Parathyroid adenoma (tissue), 2 donors: ENCODE data around the gene C2orf69.
"Not testable (repeated sequence)": the region's sequence is repeated elsewhere in the genome, so short reads cannot be mapped to it uniquely, and the experiment has no call there.

Experiments used
- H2AFZ ChIP-seq: fragments of 300-600 bp; sonication (generic); one replicate; pipeline ENCODE4 v1.7.0; 2017; ENCODE audit warnings: antibody characterized with exemption, mild to moderate bottlenecking
- H3K27ac ChIP-seq: fragments of 300-600 bp; sonication (generic); one replicate; pipeline ENCODE4 v1.7.0; 2017
- H3K27me3 ChIP-seq: fragments of 300-600 bp; sonication (generic); one replicate; pipeline ENCODE4 v1.7.0; 2017; ENCODE audit warnings: low read length; ENCODE audit not compliant: control insufficient read depth, insufficient read depth
- H3K36me3 ChIP-seq: fragments of 300-600 bp; sonication (generic); one replicate; pipeline ENCODE4 v1.7.0; 2017; ENCODE audit warnings: low read length; ENCODE audit not compliant: control insufficient read depth, insufficient read depth
- H3K4me1 ChIP-seq: fragments of 300-600 bp; sonication (generic); one replicate; pipeline ENCODE4 v1.7.0; 2017; ENCODE audit warnings: control low read depth
- H3K4me2 ChIP-seq: fragments of 300-600 bp; sonication (generic); one replicate; pipeline ENCODE4 v1.7.0; 2017; ENCODE audit warnings: low read length
- H3K4me3 ChIP-seq: fragments of 300-600 bp; sonication (generic); one replicate; pipeline ENCODE4 v1.7.0; 2017; ENCODE audit warnings: low read depth, low read length
- H3K79me2 ChIP-seq: fragments of 300-600 bp; sonication (generic); one replicate; pipeline ENCODE4 v1.7.0; 2017; ENCODE audit warnings: control low read depth
- H3K9ac ChIP-seq: fragments of 300-600 bp; sonication (generic); one replicate; pipeline ENCODE4 v1.7.0; 2017; ENCODE audit warnings: mild to moderate bottlenecking
- H3K9me3 ChIP-seq: fragments of 300-600 bp; sonication (generic); one replicate; pipeline ENCODE4 v1.7.0; 2017; ENCODE audit warnings: low read length; ENCODE audit not compliant: control insufficient read depth
- TF ChIP-seq, protein P1 (sequence below): fragments of 300-600 bp; sonication (generic); IDR thresholded peaks from one replicate; pipeline ENCODE4 v1.7.0; 2017; ENCODE audit warnings: antibody characterized with exemption, mild to moderate bottlenecking
- donor health status: primary hyperparathyroidism.

Gene C2orf69

GRCh38 chr2:199911877-199912161 is 726 bp downstream of the C2orf69 start:
- TF ChIP-seq, protein P1, sequence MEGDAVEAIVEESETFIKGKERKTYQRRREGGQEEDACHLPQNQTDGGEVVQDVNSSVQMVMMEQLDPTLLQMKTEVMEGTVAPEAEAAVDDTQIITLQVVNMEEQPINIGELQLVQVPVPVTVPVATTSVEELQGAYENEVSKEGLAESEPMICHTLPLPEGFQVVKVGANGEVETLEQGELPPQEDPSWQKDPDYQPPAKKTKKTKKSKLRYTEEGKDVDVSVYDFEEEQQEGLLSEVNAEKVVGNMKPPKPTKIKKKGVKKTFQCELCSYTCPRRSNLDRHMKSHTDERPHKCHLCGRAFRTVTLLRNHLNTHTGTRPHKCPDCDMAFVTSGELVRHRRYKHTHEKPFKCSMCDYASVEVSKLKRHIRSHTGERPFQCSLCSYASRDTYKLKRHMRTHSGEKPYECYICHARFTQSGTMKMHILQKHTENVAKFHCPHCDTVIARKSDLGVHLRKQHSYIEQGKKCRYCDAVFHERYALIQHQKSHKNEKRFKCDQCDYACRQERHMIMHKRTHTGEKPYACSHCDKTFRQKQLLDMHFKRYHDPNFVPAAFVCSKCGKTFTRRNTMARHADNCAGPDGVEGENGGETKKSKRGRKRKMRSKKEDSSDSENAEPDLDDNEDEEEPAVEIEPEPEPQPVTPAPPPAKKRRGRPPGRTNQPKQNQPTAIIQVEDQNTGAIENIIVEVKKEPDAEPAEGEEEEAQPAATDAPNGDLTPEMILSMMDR, result no peak
- H3K79me2 ChIP-seq, result peaks cover 21% of the 10 kb centered on the region
- H3K9ac ChIP-seq, result peak overlapping the region; percentile 70

DNA sequence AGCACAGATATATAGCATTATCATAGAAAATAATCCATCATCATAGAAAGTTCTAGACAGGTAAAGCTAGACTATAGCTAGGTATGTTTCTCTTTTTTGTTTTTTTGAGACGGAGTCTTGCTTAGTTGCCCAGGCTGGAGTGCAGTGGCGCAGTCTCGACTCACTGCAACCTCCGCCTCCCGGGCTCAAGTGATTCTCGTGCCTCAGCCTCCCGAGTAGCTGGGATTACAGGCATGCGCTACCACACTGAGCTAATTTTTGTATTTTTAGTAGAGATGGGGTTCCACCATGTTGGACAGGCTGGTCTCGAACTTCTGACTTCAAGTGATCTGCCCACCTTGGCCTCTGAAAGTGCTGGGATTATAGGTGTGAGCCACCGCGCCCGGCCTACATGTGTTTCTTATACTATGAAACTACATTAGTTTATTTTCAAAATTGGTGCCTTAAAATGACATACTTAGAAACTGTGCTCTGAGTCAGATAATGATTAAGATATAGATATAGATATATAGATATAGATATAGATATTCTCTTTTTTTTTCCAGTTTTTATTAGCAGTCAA is 1.5 kb downstream of the C2orf69 start:
- H3K27ac ChIP-seq, H3K4me3 ChIP-seq, H3K27me3 ChIP-seq, H3K9me3 ChIP-seq, H3K36me3 ChIP-seq, H2AFZ ChIP-seq, H3K9ac ChIP-seq: not testable (repeated sequence)
- peaks cover 16% of the 10 kb centered on the region for H3K4me1 ChIP-seq
- peaks cover 27% of the 10 kb centered on the region for H3K79me2 ChIP-seq
- H3K4me2 ChIP-seq, result peak overlapping the region; percentile 97

More at GRCh38 chr2:199911877-199912161, 726 bp downstream of the C2orf69 start:
- Histone ChIP-seq H3K9me3 (no peaks in the 10 kb centered on the region), H3K4me3 (peak overlapping the region; percentile 96), H3K27me3 (no peaks in the 10 kb centered on the region), H3K4me2 (peak overlapping the region; percentile 97), H2AFZ (peak overlapping the region; percentile 96), H3K4me1 (peaks cover 16% of the 10 kb centered on the region), H3K36me3 (no peaks in the 10 kb centered on the region), H3K27ac (peak overlapping the region; percentile 92)

DNA sequence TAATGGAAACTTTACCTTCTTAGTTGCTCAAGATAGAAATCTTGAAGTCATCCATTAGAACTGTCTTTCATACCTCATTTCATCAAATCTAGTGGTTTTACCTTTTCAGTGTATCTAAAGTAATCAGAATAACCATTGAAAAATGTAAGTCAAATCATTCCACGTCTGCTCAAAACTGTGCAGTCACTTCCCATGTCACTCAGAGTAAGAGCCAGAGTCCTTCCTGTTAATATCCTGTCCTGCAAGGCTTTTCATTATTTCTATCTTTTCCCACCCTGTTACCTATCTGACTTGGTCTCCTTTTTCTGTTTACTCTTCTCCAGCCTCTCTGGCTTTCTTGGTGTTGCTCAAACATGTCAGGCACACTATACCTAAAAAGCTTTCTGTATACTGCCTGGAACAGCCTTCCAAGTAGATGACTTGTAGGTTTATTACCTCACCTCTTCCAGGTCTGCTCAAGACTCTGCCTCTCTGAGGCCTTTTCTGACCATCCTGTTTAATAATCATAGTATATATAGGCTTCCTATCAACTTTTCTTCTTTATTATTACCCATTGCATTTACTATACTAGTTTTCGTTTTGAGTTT is 3.4 kb downstream of the C2orf69 start:
- no peaks in the 10 kb centered on the region for H3K9me3 ChIP-seq
- no peaks in the 10 kb centered on the region for H3K36me3 ChIP-seq
- H3K27me3 ChIP-seq, result no peaks in the 10 kb centered on the region
- H3K4me2 ChIP-seq, result no peak overlapping the region
- H2AFZ ChIP-seq, result no peak overlapping the region
- H3K4me1 ChIP-seq, result peaks cover 16% of the 10 kb centered on the region
- H3K9ac ChIP-seq, result no peak overlapping the region
- TF ChIP-seq, protein P1, result no peak
- peaks cover 36% of the 10 kb centered on the region for H3K79me2 ChIP-seq
- no peak overlapping the region for H3K27ac ChIP-seq
- H3K4me3 ChIP-seq, result no peak overlapping the region

GRCh38 chr2:199916980-199917379 is 5.9 kb downstream of the C2orf69 start:
- H3K4me3 ChIP-seq, result no peak overlapping the region
- H3K4me1 ChIP-seq, result peaks cover 10% of the 10 kb centered on the region
- H3K79me2 ChIP-seq, result peaks cover 42% of the 10 kb centered on the region
- no peak overlapping the region for H3K4me2 ChIP-seq
- no peak overlapping the region for H3K9ac ChIP-seq
- H3K36me3 ChIP-seq, result no peaks in the 10 kb centered on the region
- TF ChIP-seq, protein P1, result no peak
- H3K27me3 ChIP-seq, result no peaks in the 10 kb centered on the region
- no peaks in the 10 kb centered on the region for H3K9me3 ChIP-seq
- H3K27ac ChIP-seq, result no peak overlapping the region
- H2AFZ ChIP-seq, result no peak overlapping the region

DNA sequence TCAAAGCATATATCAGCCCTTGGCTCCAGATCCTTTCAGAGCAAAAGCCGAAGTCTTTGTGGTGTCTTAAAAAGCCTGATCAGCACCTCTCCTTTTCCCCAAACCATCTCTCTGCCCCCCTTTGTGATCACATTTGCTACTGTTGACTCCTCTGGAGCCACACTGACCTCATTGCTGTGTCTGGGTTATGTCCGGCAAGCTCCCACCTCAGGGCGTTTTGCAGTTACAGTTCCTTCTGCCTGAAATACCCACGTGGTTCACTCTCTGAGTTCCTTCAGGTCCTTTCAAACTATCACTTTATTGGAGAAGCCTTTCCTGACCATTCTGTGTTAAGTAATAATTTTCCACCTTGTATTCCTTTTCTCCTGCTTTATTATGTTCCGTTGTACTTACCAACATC is 11.8 kb downstream of the C2orf69 start:
- peaks cover 13% of the 10 kb centered on the region for H3K79me2 ChIP-seq
- no peak overlapping the region for H3K4me2 ChIP-seq
- H3K9ac ChIP-seq, result no peak overlapping the region
- TF ChIP-seq, protein P1, result no peak
- no peaks in the 10 kb centered on the region for H3K9me3 ChIP-seq
- no peak overlapping the region for H3K27ac ChIP-seq
- H3K27me3 ChIP-seq, result no peaks in the 10 kb centered on the region
- H3K36me3 ChIP-seq, result no peaks in the 10 kb centered on the region
- H3K4me3 ChIP-seq, result no peak overlapping the region
- no peak overlapping the region for H2AFZ ChIP-seq
- H3K4me1 ChIP-seq, result no peaks in the 10 kb centered on the region
